BE2C (cell line): ENCODE data around the gene PTPRN2.

Source experiments
- DNase-seq: peaks from one replicate; pipeline ENCODE4 v3.0.0-alpha.2; 2020
- H3K27me3 ChIP-seq: fragments of 250-450 bp; sonication (Bioruptor Pico); 2 replicates; pipeline ENCODE4 v1.5.1; 2020; ENCODE audit warnings: mild to moderate bottlenecking
- H3K36me3 ChIP-seq: fragments of 250-450 bp; sonication (Bioruptor Pico); 2 replicates; pipeline ENCODE4 v1.5.1; 2020; ENCODE audit warnings: mild to moderate bottlenecking
- H3K4me1 ChIP-seq: fragments of 250-450 bp; sonication (Bioruptor Pico); 2 replicates; pipeline ENCODE4 v1.5.1; 2020
- H3K4me3 ChIP-seq: 2 replicates; pipeline ENCODE4 v1.5.1; 2011; ENCODE audit warnings: low read depth, low read length
- H3K9me3 ChIP-seq: fragments of 250-450 bp; sonication (Bioruptor Pico); 2 replicates; pipeline ENCODE4 v1.5.1; 2020
- CTCF ChIP-seq: IDR thresholded peaks from 2 replicates; pipeline ENCODE4 v1.5.1; 2012; ENCODE audit warnings: mild to moderate bottlenecking, low read depth, low read length

The PTPRN2 gene

GRCh38 chr7:158549176-158549615 lies 38.4 kb downstream of the PTPRN2 start:
- no peaks in the 10 kb centered on the region for H3K9me3 ChIP-seq
- DNase-seq: no peak
- no peak for TF ChIP-seq CTCF
- H3K4me3 ChIP-seq: peak overlapping the region; percentile 16
- H3K27me3 ChIP-seq: no peaks in the 10 kb centered on the region
- peaks cover 9% of the 10 kb centered on the region for H3K4me1 ChIP-seq
- H3K36me3 ChIP-seq: no peaks in the 10 kb centered on the region

GRCh38 chr7:158548726-158549125 lies 38.9 kb downstream of the PTPRN2 start:
- Histone ChIP-seq H3K36me3 (no peaks in the 10 kb centered on the region), H3K27me3 (no peaks in the 10 kb centered on the region), H3K4me3 (no peak overlapping the region), H3K4me1 (peaks cover 9% of the 10 kb centered on the region), H3K9me3 (no peaks in the 10 kb centered on the region)
- TF ChIP-seq CTCF: no peak
- DNase-seq: no peak

- no peaks in the 10 kb centered on the region for H3K27me3 ChIP-seq
- H3K4me1 ChIP-seq: peaks cover 9% of the 10 kb centered on the region
- H3K4me3 ChIP-seq: no peak overlapping the region
- no peaks in the 10 kb centered on the region for H3K9me3 ChIP-seq
- H3K36me3 ChIP-seq: no peaks in the 10 kb centered on the region
- DNase-seq: no peak
- no peak for TF ChIP-seq CTCF
Observed at GRCh38 chr7:158547817-158548216, 39.8 kb downstream of the PTPRN2 start.

GRCh38 chr7:158546626-158547025 lies 41.0 kb downstream of the PTPRN2 start:
- no peak overlapping the region for H3K4me3 ChIP-seq
- TF ChIP-seq CTCF: no peak
- peaks cover 9% of the 10 kb centered on the region for H3K4me1 ChIP-seq
- no peaks in the 10 kb centered on the region for H3K36me3 ChIP-seq
- H3K9me3 ChIP-seq: no peaks in the 10 kb centered on the region
- no peak for DNase-seq
- H3K27me3 ChIP-seq: no peaks in the 10 kb centered on the region

GRCh38 chr7:158546214-158546613 lies 41.4 kb downstream of the PTPRN2 start:
- no peak for DNase-seq
- H3K36me3 ChIP-seq: no peaks in the 10 kb centered on the region
- peaks cover 9% of the 10 kb centered on the region for H3K4me1 ChIP-seq
- H3K27me3 ChIP-seq: no peaks in the 10 kb centered on the region
- H3K4me3 ChIP-seq: no peak overlapping the region
- no peaks in the 10 kb centered on the region for H3K9me3 ChIP-seq
- TF ChIP-seq CTCF: no peak

- Histone ChIP-seq H3K9me3 (no peaks in the 10 kb centered on the region), H3K4me3 (no peak overlapping the region), H3K27me3 (no peaks in the 10 kb centered on the region), H3K4me1 (peaks cover 3% of the 10 kb centered on the region; the same call in 1 of the 2 replicates), H3K36me3 (no peaks in the 10 kb centered on the region)
- TF ChIP-seq CTCF: no peak
- no peak for DNase-seq
Observed at GRCh38 chr7:158544708-158545107, 42.9 kb downstream of the PTPRN2 start.
